PC-9 (cell line): Measurements from ENCODE around the gene MIOS. TPM values are rescaled to one million over a fixed set of nuclear protein-coding genes. Genes with fewer than 3 reads are reported as not detected.

Experiments used
- BruUV-seq: library from RNA; stranded (reverse); fragments of 400-500 nt; replicated peaks from 2 replicates; lab custom pipeline; 2021; lab: Mats Ljungman, UMichigan
- CTCF ChIA-PET: fragments of 300-600 bp; sonication (Branson Sonifier 250); formaldehyde crosslinking; loops from one replicate; lab custom pipeline; 2022; ENCODE audit warnings: antibody characterized with exemption; lab: Charles Lee
- POLR2A ChIA-PET: fragments of 300-600 bp; sonication (Branson Sonifier 250); formaldehyde crosslinking; loops from one replicate; lab custom pipeline; 2022; ENCODE audit warnings: antibody characterized with exemption; ENCODE audit not compliant: unreplicated experiment; lab: Charles Lee
- DNase-seq, 2 experiments: peaks; one replicate each; pipeline versions ENCODE4 v3.0.0 to v3.0.0-alpha.2; 2015 to 2022; ENCODE audit warnings: mixed read lengths in 1 of 2
- H2AFZ ChIP-seq: fragments of 200-600 bp; sonication (generic); 2 replicates; pipeline ENCODE4 v1.8.1; 2017; ENCODE audit warnings: antibody characterized with exemption
- H3F3A ChIP-seq: fragments of 200-600 bp; sonication (generic); 2 replicates; pipeline ENCODE4 v1.8.1; 2017; ENCODE audit warnings: antibody characterized with exemption, mild to moderate bottlenecking, low read depth; ENCODE audit not compliant: insufficient read depth
- H3K27ac ChIP-seq: fragments of 200-600 bp; sonication (generic); 2 replicates; pipeline ENCODE4 v1.6.1; 2016; ENCODE audit warnings: mixed run types
- H3K27me3 ChIP-seq: fragments of 200-600 bp; sonication (generic); 2 replicates; pipeline ENCODE4 v1.6.1; 2016; ENCODE audit warnings: low read depth, mixed run types; ENCODE audit not compliant: insufficient read depth
- H3K36me3 ChIP-seq: fragments of 200-600 bp; sonication (generic); 2 replicates; pipeline ENCODE4 v1.6.1; 2016; ENCODE audit warnings: low read depth, mixed run types
- H3K4me1 ChIP-seq: fragments of 200-600 bp; sonication (generic); replicated peaks from 2 replicates; pipeline ENCODE4 v1.6.1; 2016; ENCODE audit warnings: mixed run types; ENCODE audit not compliant: insufficient read depth
- H3K4me2 ChIP-seq: fragments of 200-600 bp; sonication (generic); 2 replicates; pipeline ENCODE4 v1.6.1; 2017; ENCODE audit warnings: mixed run types
- H3K4me3 ChIP-seq: fragments of 200-600 bp; sonication (generic); 2 replicates; pipeline ENCODE4 v1.6.1; 2016; ENCODE audit warnings: mixed run types
- H3K79me2 ChIP-seq: fragments of 200-600 bp; sonication (generic); 2 replicates; pipeline ENCODE4 v1.6.1; 2017; ENCODE audit warnings: low read depth, mixed run types
- H3K9me2 ChIP-seq: fragments of 200-600 bp; sonication (generic); 2 replicates; pipeline ENCODE4 v1.8.1; 2017; ENCODE audit warnings: mild to moderate bottlenecking; ENCODE audit not compliant: insufficient read depth
- H3K9me3 ChIP-seq: fragments of 200-600 bp; sonication (generic); 2 replicates; pipeline ENCODE4 v1.8.1; 2016; ENCODE audit warnings: low read depth; ENCODE audit not compliant: insufficient read depth
- H4K20me1 ChIP-seq: fragments of 200-600 bp; sonication (generic); 2 replicates; pipeline ENCODE4 v1.8.1; 2017; ENCODE audit not compliant: insufficient read depth
- EZH2 ChIP-seq: fragments of 200-600 bp; sonication (generic); IDR thresholded peaks from 2 replicates; pipeline ENCODE4 v1.8.0; 2017; ENCODE audit warnings: antibody characterized with exemption, low read depth
- intact Hi-C: fragments of 100-400 bp; cut with micrococcal nuclease; formaldehyde crosslinking; loops from one replicate; pipeline ENCODE4 v1.10.0; 2022; ENCODE audit not compliant: unreplicated experiment
- total RNA-seq: library from RNA; stranded (reverse); gene quantifications from 2 replicates; pipeline ENCODE4 v1.2.3, GENCODE V29; 2021
- TF ChIP-seq, protein P1 (sequence below): fragments of 200-600 bp; sonication (generic); conservative IDR thresholded peaks from 2 replicates; pipeline ENCODE4 v1.6.1; 2017; ENCODE audit warnings: mixed run types, antibody characterized with exemption, mild to moderate bottlenecking, moderate library complexity

MIOS gene
- total RNA-seq, 1 experiment from 2014 or later = 42.0 TPM

DNA sequence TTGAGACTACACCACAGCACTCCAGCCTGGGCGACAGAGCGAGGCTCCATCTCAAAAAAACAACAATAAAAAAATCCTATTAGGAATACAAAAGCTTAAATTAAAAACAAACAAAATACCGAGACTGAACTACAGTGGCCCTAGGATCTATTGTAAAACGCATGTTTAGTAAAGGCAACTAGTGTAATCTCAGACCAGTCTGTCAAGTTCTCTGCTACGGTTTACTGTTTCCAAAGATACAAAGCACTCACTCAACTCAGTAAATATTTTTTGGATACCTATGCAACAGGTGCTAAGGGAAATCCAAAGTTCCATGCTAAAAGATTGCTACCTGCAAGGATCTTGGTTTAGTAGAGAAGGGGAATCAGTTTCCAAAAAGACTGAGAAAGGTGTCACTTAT, 3.4 kb upstream of the MIOS start:
- CTCF ChIA-PET = interaction anchor here (0.5 kb wide), 1 partner anchor 1759 kb away, joined by 3 read pairs; no protein-coding TSS in a partner anchor
- intact Hi-C loops = loop anchor here (10.0 kb wide), 1 partner anchor 1048 kb away; no protein-coding TSS in a partner anchor

DNA sequence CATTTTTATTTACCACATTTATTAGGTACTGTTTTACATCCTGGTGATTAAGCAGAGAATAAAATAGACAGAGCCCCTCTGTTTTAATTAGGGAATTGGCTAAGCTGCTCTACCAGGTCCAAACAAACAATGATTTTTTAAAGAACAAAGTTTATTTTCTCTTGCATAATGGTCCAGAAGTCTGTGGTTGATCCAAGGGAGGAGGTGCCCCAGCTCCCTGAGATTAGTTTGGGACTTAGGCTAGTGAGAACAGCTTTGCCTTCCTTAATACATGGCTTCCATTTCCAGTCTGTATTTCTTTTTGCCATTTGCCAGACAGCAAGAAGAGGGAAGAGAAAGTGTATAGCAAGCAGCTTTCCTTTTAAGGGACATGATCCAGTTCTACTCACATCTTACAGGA, 2.9 kb upstream of the MIOS start:
- Histone ChIP-seq H3K4me1 (peaks cover 53% of the 10 kb centered on the region), H3K9me2 (no peaks in the 10 kb centered on the region), H3K4me2 (peak overlapping the region; percentile 97), H4K20me1 (peaks cover 7% of the 10 kb centered on the region; the same call in 1 of the 2 replicates), H3K36me3 (no peaks in the 10 kb centered on the region), H3K27ac (peak overlapping the region; percentile 97), H3K79me2 (peaks cover 18% of the 10 kb centered on the region), H3F3A (peaks cover 48% of the 10 kb centered on the region), H3K9me3 (peaks cover 7% of the 10 kb centered on the region; the same call in 1 of the 2 replicates), H2AFZ (no peak overlapping the region), H3K27me3 (no peaks in the 10 kb centered on the region), H3K4me3 (peak overlapping the region; percentile 14; the same call in 1 of the 2 replicates)
- no peak for DNase-seq
- BruUV-seq = no TSS peak
- CTCF ChIA-PET = interaction anchor here (0.5 to 0.9 kb wide), 3 partner anchors 407 to 1760 kb away, joined by 3 to 4 read pairs (median 3); no protein-coding TSS in a partner anchor
- POLR2A ChIA-PET = interaction anchor here (0.6 kb wide), 2 partner anchors 117 to 386 kb away, joined by 4 to 6 read pairs; no protein-coding TSS in a partner anchor
- intact Hi-C loops = loop anchor here (10.0 kb wide), 1 partner anchor 1049 kb away; no protein-coding TSS in a partner anchor
- TF ChIP-seq, protein P1, sequence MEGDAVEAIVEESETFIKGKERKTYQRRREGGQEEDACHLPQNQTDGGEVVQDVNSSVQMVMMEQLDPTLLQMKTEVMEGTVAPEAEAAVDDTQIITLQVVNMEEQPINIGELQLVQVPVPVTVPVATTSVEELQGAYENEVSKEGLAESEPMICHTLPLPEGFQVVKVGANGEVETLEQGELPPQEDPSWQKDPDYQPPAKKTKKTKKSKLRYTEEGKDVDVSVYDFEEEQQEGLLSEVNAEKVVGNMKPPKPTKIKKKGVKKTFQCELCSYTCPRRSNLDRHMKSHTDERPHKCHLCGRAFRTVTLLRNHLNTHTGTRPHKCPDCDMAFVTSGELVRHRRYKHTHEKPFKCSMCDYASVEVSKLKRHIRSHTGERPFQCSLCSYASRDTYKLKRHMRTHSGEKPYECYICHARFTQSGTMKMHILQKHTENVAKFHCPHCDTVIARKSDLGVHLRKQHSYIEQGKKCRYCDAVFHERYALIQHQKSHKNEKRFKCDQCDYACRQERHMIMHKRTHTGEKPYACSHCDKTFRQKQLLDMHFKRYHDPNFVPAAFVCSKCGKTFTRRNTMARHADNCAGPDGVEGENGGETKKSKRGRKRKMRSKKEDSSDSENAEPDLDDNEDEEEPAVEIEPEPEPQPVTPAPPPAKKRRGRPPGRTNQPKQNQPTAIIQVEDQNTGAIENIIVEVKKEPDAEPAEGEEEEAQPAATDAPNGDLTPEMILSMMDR = no peak
- TF ChIP-seq EZH2 = no peak

More for the DNA sequence above, 3.4 kb upstream of the MIOS start:
- Histone ChIP-seq H3K27ac (peak overlapping the region; percentile 97), H3K9me3 (peaks cover 7% of the 10 kb centered on the region; the same call in 1 of the 2 replicates), H3K27me3 (no peaks in the 10 kb centered on the region), H3K9me2 (no peaks in the 10 kb centered on the region), H3K4me2 (peak overlapping the region; percentile 97), H3K79me2 (peaks cover 12% of the 10 kb centered on the region), H3K36me3 (no peaks in the 10 kb centered on the region), H4K20me1 (peaks cover 3% of the 10 kb centered on the region; the same call in 1 of the 2 replicates), H3F3A (peaks cover 48% of the 10 kb centered on the region), H3K4me1 (peaks cover 47% of the 10 kb centered on the region), H3K4me3 (peak overlapping the region; percentile 14; the same call in 1 of the 2 replicates), H2AFZ (0 out of 2 replicates have a peak overlapping the region, but pooled peaks have one; percentile 5)
- POLR2A ChIA-PET = interaction anchor here (0.6 kb wide), 1 partner anchor 358 kb away, joined by 5 read pairs; no protein-coding TSS in a partner anchor
- no TSS peak for BruUV-seq
- peak in 1 of 2 experiments; percentile 83 for DNase-seq
- TF ChIP-seq, protein P1 = no peak
- no peak for TF ChIP-seq EZH2

DNA sequence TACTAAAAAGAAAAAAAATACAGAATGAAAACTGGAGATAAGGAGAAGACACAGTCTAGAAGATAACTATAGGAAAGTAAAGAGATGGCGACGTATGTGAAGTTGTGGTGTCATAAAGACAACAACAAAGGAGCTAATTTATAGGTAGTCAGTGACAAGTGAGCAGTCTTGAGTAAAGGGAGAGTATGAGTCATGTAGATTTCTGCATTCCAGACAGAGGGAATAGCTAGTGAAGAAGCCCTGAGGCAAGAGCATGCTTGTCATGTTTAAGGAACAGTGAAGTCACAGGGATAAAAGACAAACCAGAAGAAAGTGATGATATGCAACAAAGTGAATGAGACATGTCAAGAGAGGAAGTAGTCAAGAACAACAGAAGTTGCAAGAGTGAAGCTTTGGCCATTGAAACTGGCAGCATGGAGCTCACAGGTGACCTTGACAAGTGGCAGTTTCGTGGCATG, 2.3 kb upstream of the MIOS start:
- Histone ChIP-seq H3K4me3 (peak overlapping the region; percentile 14; the same call in 1 of the 2 replicates), H3K4me1 (peaks cover 58% of the 10 kb centered on the region), H3K4me2 (peak overlapping the region; percentile 97), H3K9me2 (no peaks in the 10 kb centered on the region), H3K9me3 (peaks cover 5% of the 10 kb centered on the region; the same call in 1 of the 2 replicates), H3K79me2 (peaks cover 23% of the 10 kb centered on the region), H3K27ac (peak overlapping the region; percentile 97), H4K20me1 (peaks cover 7% of the 10 kb centered on the region; the same call in 1 of the 2 replicates), H2AFZ (no peak overlapping the region), H3K27me3 (no peaks in the 10 kb centered on the region), H3F3A (peaks cover 48% of the 10 kb centered on the region), H3K36me3 (peaks cover 3% of the 10 kb centered on the region)
- peak; percentile 65 to 99 for DNase-seq
- BruUV-seq = no TSS peak
- ChIA-PET CTCF (interaction anchor here (0.6 to 1.2 kb wide), 3 partner anchors 148 to 732 kb away, joined by 3 to 4 read pairs (median 3); no protein-coding TSS in a partner anchor), POLR2A (interaction anchor here (0.5 to 0.7 kb wide), 5 partner anchors 236 to 1281 kb away, joined by 3 to 6 read pairs (median 5); no protein-coding TSS in a partner anchor)
- TF ChIP-seq, protein P1 = no peak
- no peak for TF ChIP-seq EZH2
- intact Hi-C loops = loop anchor here (10.0 kb wide), 1 partner anchor 1050 kb away; no protein-coding TSS in a partner anchor
